GM19025 (cell line): ENCODE data around the gene PTPN7.
"Not testable (repeated sequence)": the region's sequence is repeated elsewhere in the genome, so short reads cannot be mapped to it uniquely, and the experiment has no call there.

Source experiments
- ATAC-seq: cut with Tn5 transposase; IDR thresholded peaks from one replicate; pipeline ENCODE4 v1.9.1; 2021; ENCODE audit warnings: mild to moderate bottlenecking, low read depth, moderate library complexity; ENCODE audit not compliant: unreplicated experiment

Gene PTPN7

DNA sequence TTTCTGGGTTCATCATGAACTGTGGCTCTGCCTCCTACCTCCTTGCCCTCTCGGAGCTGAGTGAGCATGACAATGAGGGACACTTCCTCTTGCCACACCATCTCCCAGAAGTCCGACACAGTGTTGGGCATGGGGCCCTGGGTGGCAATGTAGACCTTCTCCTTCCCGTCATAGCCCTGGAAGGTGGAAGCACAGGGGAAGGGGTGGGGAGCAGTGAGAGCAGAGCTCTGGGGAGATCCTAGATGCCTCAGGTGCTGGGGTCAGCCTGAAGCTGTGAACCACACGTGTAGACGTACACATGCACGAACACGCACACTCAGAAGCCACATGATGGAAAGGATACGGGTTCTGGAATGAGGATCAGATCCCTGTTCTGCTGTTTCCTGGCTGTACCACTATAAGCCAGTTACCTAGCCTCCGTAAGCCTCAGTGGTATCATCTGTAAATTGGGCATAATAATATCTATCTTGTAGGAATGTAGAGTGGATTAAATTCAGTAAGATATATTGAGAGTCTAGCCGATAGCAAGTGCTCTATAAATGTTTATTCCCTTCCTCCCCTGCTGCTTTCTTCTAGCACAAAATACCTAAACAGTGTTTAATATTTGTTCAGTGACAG is 6.1 kb downstream of the PTPN7 start:
- ATAC-seq = no peak

DNA sequence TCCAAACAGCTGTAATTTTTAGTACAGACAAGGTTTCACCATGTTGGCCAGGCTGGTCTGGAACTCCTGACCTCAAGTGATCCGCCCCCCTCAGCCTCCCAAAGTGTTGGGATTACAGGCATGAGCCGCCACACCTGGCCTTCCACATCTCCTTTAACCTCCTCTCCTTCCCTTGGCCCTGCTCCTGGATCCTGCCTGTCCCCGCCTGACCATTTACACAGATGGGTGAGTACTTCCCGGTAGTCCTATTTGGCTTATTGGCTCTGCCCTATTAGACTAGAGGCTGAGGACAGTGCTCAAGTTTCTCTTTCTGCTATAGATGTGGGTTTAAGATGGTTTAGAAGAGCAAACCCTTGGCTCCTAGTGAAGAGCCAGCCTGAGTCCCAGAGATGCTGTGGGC is 7.1 kb downstream of the PTPN7 start:
- ATAC-seq = no peak

DNA sequence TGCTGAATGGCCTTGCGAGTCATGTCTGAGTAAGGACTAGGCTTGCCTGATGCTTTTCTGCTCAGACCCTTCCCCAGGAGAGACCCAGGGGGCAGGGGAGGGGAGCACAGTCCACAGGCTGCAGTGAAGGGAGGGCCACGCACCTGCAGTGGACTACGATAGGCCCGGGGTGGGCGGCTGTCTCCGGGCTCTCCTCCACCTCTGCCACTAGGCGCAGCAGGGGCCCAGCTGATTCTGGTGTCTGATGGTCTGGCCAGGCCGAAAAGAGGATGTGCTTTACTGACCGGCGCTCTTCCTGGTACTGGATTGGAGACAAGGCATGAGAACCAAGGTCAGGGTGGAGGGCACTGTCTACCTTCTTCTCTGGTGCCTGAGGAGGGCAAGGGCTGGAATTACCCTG is 8.0 kb downstream of the PTPN7 start:
- ATAC-seq = no peak

DNA sequence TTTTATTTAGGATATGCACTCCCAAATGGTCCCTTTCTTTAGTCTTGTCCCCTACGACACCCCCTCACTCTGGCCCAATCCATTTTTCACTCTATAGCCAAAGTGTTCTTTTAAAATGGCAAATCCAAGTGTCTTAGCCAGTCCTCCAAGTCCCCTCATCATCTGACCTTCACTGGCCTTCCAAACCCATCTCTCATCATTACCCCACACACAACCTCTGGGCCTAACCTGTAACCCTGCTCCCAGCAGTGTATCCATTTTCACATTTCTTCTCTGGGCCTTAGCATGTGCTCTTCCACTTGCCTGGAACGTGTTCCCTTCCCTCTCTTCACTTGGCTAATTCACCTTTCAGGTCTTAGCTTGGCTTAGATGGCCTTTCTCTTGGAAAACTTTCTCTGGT is 9.4 kb downstream of the PTPN7 start:
- ATAC-seq = no peak

DNA sequence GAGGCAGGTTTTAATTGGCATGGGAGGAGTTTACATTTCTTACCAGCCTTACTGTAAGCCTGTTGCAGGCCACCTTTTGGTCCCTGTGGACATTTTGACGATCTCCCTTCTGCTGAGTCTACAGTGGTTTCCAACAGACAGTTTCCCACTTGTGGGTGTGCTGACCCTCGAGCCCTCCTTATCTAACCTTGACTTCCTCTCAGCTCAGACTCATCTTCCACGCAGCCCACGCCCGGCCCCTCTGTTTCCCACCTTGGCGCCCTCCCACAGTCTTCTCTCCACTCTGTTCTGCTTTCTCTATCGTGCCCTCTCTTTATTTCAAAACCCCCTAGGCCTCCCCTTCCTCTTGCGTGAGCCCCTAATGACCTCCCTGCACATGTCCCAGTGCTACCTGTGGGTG is 9.8 kb downstream of the PTPN7 start:
- ATAC-seq = no peak

DNA sequence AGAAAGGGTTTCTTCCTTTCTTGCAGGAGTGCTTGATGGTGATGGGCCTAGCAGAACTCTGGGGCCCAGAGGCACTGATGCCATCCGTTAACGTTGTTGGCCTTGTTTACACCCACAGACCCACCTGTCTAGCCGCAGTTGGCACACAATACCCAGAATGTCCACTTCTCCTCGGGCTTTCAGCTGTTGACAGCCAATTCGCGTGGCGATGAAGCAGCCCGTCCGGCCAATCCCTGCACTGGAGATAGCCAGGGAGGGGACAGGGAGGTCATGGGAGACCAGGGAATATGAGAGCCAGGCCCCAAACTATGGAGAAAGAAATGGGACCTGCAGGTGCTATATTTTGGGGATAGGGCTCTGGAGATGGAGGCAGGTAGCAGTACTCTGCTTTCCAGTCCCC is 10.2 kb downstream of the PTPN7 start:
- no peak for ATAC-seq

DNA sequence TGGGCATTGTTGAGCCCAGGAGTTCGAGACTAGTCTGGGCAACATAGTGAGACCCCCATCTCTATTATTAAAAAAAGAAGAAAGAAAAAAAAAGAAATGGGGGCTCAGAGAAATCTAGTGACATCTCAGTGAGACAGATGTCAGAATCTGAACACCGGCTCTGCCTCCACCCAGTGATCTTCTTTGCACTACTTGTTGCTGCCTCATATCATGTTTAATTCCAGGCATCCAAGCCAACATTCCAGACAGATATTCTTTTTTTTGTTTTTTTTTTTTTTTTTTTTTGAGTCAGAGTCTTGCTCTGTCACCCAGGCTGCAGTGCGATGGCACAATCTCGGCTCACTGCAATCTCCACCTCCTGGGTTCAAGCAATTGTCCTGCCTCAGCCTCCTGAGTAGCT is 10.8 kb downstream of the PTPN7 start:
- ATAC-seq = no peak

DNA sequence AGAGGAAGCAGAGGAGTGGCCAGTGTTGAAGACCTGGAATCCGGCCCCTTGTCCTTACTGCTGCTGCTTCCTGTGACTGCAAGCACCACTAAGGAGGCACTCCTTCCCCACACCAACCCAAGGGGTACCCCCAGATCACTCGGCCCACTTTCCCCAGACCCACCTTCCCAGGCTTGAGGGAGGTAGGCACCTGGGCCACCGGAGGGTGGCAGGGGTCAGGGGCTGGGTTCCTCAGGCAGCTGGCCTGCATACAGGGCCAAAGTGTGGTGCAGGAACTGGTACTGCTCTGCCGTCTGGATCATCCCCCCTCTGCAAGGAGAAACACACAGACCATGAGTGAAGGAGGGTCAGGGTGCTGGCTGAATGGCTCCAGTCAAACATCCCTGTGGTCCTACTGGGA is 12.0 kb downstream of the PTPN7 start:
- ATAC-seq = no peak

DNA sequence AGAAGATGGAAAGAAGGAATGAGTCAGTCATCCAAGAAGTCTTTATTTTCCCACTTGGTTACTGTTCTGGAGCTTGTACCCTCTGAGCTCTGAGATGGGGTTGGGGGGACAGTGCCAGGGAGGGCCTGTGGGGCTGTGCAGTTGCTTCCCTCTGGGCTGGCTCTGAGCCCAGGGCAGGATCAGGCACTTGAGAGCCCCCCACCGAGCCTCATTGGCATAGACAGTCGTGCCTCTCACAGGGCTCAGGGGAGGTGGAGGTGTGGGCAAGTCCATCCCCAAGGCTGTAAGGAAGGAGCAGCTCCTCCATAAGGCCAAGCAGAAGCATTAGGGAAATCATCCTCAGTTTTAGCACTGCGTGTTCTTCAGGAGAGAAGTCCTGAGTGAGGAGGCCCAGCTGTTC is 13.4 kb downstream of the PTPN7 start:
- no peak for ATAC-seq

DNA sequence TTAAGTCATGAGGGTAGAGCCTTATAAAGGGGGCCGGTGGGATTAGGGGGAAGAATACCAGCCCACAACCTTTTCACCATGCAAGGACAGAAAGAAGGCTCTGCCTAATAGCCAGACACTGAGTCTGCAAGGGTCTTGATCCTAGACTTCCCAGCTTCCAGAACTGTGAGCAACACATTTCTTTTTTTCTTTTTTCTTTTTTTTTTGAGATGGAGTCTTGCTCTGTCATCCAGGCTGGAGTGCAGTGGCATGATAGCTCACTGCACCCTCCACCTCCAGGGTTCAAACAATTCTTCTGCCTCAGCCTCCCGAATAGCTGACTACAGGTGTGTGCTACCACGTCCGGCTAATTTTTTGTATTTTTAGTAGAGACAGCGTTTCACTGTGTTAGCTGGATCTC is 14.1 kb downstream of the PTPN7 start:
- no peak for ATAC-seq

DNA sequence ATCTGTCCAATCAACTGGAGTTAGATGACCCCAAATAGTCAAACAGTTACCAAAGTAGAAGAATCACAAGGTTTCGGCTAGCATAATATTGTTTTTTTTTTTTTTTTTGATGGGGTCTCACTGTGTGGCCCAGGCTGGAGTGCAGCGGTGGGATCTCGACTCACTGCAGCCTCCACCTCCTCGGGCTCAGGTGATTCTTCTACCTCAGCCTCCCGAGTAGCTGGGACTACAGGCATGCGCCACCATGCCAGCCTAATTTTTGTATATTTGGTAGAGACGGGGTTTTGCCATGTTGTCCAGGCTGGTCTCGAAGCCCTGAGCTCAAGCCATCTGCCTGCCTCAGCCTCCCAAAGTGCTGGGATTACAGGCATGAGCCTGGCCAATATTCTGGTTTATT is 14.7 kb downstream of the PTPN7 start:
- ATAC-seq = not testable (repeated sequence)

DNA sequence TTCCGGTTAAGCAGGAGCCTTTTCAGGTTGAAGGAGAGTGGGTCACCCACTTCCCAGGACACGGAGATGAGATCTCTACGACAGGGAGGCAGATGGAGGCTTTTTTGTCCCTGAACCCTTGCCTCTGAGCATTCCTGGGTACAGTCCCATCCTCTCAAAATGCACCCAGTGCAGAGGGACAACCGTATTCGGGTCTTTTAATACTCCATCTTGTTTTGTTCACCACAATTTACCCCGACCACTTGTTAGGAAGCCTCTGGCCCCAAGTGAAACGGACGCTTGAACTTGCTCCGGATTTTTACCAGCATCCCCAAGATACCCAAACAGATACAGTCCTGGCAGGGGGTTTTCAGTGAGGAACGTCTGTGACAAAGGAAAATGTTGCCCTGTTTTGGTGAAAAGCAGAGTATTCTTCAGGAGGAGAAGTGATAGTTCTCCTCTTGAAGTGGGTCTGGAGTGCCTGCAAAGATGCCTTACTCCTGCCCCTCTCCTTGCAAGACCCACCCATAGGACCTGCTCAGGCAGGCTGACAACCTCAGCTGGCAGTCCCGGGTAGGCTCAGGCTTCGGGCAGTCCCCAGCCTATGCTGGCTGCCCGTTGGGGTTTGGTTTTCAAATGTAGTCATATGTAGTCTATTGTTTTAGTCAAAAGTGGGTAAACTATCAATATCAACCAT is 15.2 kb downstream of the PTPN7 start:
- ATAC-seq = no peak

DNA sequence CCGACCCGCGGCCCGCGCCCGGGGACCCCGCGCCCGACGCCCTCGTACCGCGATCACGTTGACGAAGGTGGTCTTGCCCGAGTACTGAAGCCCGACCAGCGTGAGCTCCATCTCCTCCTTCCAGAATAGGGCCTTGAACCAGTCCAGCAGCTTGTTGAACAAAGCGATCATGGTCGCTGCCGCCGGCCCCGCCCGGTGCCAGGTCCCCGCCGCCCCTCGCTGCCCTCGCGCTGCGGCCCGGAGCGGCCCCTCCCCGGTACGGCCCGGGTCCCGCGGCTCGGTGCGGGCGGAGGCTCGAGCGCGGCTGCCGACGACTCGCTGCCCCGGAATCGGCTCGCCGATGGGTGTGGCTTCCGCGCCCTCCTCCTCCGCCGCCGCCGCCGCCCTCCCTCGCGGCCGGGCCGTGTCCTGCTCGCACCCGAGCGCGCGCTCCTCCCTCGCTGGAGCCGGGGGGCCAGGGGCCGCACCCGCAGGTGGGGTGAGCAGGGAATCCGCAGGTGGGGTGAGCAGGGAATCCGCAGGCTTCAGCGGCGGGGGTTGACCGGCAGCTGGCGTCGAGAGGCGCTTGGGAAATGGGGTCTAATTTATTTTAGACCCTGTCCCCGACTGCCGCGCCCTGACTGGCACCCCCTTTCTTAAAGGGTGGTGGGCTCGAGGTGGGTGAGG is 15.9 kb downstream of the PTPN7 start, which contains the start of gene ARL8A:
Gene ARL8A, minus strand, starts transcription at position 336 of the 666 bp plus-strand sequence. Its CDS starts 165 bp downstream, at position 171.
- ATAC-seq = peak; percentile 55

DNA sequence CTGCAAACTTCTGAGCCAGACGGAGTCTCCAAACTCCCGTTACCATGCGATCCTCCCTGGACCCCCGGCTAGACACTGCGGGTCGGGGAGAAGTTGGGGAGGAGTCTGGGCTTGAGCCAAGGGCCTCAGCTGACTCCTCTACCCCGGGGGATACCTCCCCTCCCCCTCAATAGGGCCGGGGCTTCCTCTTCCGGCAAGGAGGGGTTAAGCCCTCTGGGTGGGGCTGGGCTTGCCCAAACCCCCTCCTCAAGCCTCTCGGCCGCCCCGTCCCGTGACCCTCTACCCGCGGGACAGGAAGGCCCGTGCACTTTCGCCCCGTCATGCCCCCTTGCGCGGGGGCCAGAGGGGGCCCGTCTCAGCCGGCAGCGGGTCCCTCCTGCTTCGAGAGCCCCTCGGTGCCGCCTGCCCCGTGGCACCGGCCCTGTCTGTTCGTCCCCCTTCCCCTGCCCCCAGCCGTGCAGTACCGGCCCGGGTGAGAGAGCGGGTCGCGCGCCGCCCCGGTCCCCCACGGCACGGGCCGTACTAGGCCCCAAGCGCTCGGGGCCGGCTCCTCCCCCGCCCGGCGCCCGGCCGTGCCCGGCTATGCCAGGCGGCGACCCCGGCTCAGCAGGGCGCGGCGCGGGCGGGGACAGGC is 16.5 kb downstream of the PTPN7 start:
- peak; percentile 50 for ATAC-seq

DNA sequence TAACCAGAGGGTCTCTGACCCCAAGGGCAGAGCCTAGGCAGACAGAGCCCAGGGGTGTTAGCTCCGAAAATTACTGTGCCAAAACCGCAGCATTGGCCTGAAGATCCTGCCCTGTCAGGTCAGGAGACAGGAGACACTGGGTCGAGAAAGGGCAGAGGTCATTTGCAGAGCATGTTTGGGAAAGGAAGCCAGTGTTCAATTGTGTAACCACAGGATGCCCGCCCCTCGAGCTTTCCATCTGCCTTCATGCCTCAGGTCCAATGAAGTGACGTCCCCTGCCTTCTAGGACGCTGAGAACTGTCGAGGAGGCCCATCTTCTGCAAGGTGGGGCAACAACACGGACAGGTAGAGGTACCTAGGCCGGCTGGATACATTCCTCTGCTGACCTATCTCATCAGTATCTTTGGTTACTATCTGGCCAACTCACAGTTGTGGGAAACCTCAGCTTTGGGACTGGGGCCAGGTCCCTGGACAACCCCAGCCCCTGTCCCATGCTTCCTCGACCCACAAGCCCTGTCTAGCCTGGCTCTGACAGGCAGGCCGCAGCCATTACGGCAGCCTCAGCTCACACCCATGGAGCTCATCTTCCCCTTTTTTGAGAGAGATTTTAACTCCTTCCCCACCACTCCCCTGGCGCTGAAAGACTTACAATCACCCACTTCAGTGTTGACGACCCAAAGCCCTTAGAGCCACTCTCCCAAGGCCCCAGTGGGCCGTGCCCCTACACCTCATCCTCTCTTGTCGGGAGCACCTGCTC is 17.2 kb downstream of the PTPN7 start:
- ATAC-seq = no peak

DNA sequence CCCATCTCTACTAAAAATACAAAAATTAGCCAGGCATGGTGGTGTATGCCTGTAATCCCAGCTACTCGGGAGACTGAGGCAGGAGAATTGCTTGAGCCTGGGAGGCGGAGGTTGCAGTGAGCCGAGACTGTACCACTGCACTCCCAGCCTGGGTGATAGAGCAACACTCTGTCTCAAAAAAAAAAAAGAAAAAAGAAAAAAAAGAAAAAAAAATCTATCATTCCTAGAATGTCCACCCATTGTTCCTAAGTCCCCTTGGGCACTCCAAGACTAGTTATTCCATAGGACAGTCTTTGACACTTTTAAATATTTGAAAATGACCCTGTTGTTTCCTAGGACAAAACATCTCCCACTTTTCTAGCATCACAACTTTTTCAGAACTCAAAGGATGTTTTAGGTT is 18.9 kb downstream of the PTPN7 start:
- ATAC-seq = not testable (repeated sequence)

DNA sequence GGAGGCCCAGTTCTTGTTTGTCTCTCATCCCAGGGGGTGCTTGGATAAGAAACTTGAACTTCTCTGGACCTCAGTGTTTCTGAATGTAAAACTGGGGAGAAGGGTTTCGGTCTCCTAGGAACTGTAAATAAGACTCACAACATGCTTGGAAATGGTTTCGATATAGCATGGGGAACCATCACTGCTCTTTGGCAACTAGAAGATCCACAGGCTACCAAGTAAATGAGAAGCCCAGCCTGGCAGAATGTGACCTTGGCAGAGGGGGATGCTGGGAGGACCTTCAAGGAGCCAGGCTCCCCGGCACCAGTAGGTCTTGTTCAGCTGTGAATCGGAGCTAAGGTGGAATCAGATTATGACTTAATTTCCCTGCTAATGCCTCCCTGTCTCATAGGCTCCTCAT is 19.6 kb downstream of the PTPN7 start:
- no peak for ATAC-seq

DNA sequence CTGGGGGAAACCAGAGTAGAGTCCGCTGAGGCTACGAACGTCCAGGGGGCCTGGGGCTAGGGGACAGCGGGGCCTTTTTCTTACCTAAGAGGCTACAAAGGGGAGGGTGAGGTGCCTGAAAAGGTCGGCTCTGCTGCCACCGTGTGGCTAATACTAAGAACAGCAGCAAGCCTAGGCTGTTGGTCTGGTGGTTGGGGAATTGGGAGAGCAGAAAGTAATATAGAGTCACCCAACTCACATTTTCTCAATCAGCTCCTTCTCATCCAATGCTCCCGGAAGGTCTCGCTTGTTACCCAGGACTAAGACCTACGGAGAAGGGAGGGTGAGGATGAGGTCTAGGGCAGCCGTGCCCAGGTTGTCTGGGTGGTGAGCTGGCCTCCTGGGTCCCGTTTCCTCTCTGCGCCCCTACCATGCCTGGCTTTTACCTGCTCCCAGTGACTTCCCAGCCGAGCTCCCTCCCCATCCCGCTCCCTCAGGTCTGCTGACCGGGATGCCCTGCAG is 25.1 kb downstream of the PTPN7 start:
- ATAC-seq = no peak

DNA sequence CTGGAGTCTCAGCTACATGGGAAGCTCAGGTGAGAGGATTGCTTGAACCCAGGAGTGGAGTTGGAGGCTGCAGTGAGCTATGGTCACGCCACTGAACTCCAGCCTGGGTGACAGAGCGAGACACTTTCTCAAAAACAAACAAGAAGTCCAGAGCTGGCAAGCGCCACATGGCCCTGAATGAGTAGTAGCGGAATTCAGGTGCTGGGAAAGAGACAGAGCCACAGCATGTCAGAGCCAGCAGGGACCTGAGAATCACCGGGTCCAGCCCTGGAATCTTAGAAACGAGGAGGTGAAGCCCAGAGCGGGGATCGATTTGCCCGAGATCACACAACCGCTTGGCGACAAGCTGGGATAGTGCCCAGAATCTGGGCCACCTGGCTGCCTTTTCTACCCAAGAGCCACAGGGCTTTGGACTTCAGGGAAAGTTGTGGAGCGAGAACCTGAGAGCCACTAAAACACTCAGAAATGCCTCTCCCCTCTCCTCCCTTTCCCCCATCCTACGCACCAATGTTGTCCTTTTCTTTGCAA is 25.7 kb downstream of the PTPN7 start:
- ATAC-seq = no peak

DNA sequence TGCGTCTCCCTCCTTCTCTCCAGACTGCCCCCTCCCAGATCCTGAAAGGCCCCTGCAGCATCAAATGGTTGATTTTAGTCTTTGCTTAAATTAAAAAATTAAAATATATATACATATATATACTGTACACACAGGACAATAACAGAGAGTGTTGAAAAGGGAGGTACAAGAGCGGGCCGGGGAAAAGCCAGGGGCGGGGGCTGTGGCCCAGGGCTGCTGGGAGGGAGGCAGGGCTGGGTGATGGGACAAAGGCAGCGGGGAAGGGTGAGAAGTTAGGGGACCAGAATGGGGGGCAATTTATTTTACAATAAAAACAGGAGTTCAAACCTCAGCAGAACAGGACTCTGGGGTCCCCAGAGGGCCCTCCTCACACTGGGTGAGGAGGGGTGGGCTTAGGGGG is 26.4 kb downstream of the PTPN7 start:
- ATAC-seq = no peak
